Activated T-cell treated with anti-CD3 and anti-CD28 coated beads, Interleukin-2, amount 50 U/mL, for 72 hours (primary cell): ENCODE data around the gene CCDC183. TPM values are rescaled to one million over a fixed set of nuclear protein-coding genes. Genes with fewer than 3 reads are reported as not detected.
A peak's percentile ranks its signal among the peaks of the same experiment; 100 is the strongest.

Experiments
- ATAC-seq, 2 donors: fragments of 150-1000 bp; cut with Tn5 transposase; replicated peaks in 1 of 2; 2 replicates each; pipeline ENCODE4 v1.10.0; 2021; ENCODE audit warnings: moderate library complexity in 2 of 2, mild to moderate bottlenecking in 1 of 2
- DNase-seq, 2 donors: peaks; one replicate each; pipeline ENCODE4 v3.0.0; 2021 to 2022; ENCODE audit warnings: mixed read lengths in 1 of 2
- H3K27ac Mint-ChIP-seq: one replicate; pipeline ENCODE4 v1.8.0; 2022; ENCODE audit warnings: mild to moderate bottlenecking, moderate library complexity, mixed read lengths
- H3K27me3 Mint-ChIP-seq: one replicate; pipeline ENCODE4 v1.8.0; 2022; ENCODE audit warnings: low read depth, mixed read lengths
- H3K36me3 Mint-ChIP-seq, 2 donors: one replicate each; pipeline ENCODE4 v1.8.0; 2022; ENCODE audit warnings: mixed read lengths in 2 of 2, mild to moderate bottlenecking in 1 of 2; ENCODE audit not compliant: insufficient read depth in 2 of 2
- H3K4me1 Mint-ChIP-seq: one replicate; pipeline ENCODE4 v1.8.0; 2022; ENCODE audit warnings: low read depth, mixed read lengths
- H3K4me3 Mint-ChIP-seq, 2 donors: one replicate each; pipeline ENCODE4 v1.8.0; 2022; ENCODE audit warnings: mild to moderate bottlenecking in 2 of 2, mixed read lengths in 2 of 2, moderate library complexity in 2 of 2
- H3K9me3 Mint-ChIP-seq, 2 donors: one replicate each; pipeline ENCODE4 v1.8.0; 2022; ENCODE audit warnings: mixed read lengths in 2 of 2
- total RNA-seq, 2 donors: library from RNA; stranded (reverse); gene quantifications; one replicate each; pipeline ENCODE4 v1.2.3, GENCODE V29; 2022

The CCDC183 gene
- under 1 TPM; 0.46 to 0.72 TPM for total RNA-seq

- Mint-ChIP-seq H3K9me3 (no peaks in the 10 kb centered on the region), H3K4me1 (peaks cover 35% of the 10 kb centered on the region), H3K27ac (no peak within 1 kb of the TSS), H3K36me3 (no peaks in the 10 kb centered on the region), H3K4me3 (no peak within 1 kb of the TSS), H3K27me3 (peaks cover 11% of the 10 kb centered on the region)
- DNase-seq = no peak
- ATAC-seq = no peak
These were observed at the start of gene CCDC183 for GRCh38 chr9:136796238-136796774. CCDC183 (plus strand) TSS chr9:136796338; CDS start chr9:136796398, 60 bp downstream.

- no peak for DNase-seq
- peaks cover 3 to 4% of the 10 kb centered on the region in 2 donors for H3K9me3 Mint-ChIP-seq
- H3K36me3 Mint-ChIP-seq = peaks cover 4 to 7% of the 10 kb centered on the region in 2 donors
- H3K27me3 Mint-ChIP-seq = peaks cover 9% of the 10 kb centered on the region
- no peak overlapping the region for H3K4me3 Mint-ChIP-seq
- no peak overlapping the region for H3K27ac Mint-ChIP-seq
- ATAC-seq = no peak
- H3K4me1 Mint-ChIP-seq = peaks cover 33% of the 10 kb centered on the region
These were observed 49.5 kb upstream of the CCDC183 start for GRCh38 chr9:136746621-136747020.

DNA sequence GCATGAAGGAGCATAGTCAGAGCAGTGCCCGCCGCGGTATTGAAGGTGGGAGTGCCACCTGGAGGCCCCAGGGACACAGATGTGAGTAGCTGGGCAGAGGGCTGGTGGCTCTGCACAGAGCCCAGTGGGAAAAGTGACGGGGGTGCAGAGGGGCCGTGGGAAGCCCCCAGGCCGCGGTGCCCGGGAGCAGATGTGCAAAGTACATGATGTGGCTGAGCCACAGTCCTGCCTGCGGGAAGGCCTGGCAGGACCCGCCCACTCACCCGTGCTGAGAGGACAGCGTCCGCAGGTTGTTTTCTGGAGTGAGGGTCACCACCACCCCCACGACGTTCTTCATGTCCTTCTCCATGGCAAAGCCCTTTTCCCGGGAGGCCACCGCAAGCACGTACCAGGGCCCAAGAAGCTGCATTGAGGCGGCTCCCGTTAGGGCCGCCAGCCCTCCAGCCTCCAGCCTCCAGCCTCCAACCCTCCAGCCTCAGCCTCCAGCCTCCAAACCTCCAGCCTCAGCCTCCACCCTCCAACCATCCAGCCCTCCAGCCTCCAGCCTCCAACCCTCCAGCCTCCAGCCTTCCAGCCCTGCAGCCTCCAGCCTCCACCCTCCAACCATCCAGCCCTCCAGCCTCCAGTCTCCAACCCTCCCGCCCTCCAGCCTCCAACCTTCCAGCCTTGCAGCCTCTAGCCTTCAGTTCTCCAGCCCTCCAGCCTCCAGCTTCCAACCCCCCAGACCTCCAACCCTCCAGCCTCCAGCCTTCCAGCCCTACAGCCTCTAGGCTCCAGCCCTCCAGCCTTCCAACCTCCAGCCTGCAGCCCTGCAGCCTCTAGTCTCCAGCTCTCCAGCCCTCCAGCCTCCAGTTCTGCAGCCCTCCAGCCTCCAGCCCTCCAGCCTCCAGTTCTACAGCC is 48.7 kb upstream of the CCDC183 start:
- DNase-seq = no peak
- ATAC-seq = no peak
- H3K4me1 Mint-ChIP-seq = peaks cover 25% of the 10 kb centered on the region
- H3K27me3 Mint-ChIP-seq = peaks cover 14% of the 10 kb centered on the region
- no peak overlapping the region for H3K27ac Mint-ChIP-seq
- peaks cover 8 to 15% of the 10 kb centered on the region in 2 donors for H3K36me3 Mint-ChIP-seq
- no peak overlapping the region for H3K4me3 Mint-ChIP-seq
- peaks cover 9 to 11% of the 10 kb centered on the region in 2 donors for H3K9me3 Mint-ChIP-seq

DNA sequence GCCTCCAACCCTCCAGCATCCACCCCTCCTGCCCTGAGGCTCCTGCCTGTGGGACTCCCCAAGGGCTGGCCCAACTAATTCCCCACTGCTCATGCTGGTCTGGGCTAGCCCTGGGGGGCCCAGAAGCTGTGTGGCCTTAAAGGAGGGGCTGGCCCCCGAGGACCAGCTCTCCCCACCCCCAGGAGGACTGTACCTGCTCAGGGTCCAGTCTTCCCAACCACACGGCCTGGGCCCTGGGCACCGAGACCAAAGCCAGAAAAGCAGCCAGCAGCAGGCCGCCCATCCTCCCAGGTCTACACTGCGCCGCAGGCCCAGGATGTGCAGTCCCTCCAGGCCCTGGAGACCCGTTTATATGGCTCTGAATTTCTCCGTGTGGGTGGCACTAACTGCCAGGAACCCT is 47.9 kb upstream of the CCDC183 start, which contains the start of gene LCN6:
TSS of gene LCN6 (minus strand) at position 325 of the 400 bp plus-strand sequence. CDS start at position 283, 42 bp downstream.
- H3K36me3 Mint-ChIP-seq = peaks cover 11 to 22% of the 10 kb centered on the region in 2 donors
- DNase-seq = no peak
- no peak for ATAC-seq
- no peak within 1 kb of the TSS for H3K27ac Mint-ChIP-seq
- peaks cover 22% of the 10 kb centered on the region for H3K4me1 Mint-ChIP-seq
- peaks cover 19% of the 10 kb centered on the region for H3K27me3 Mint-ChIP-seq
- H3K9me3 Mint-ChIP-seq = peaks cover 12 to 14% of the 10 kb centered on the region in 2 donors
- H3K4me3 Mint-ChIP-seq = no peak within 1 kb of the TSS

DNA sequence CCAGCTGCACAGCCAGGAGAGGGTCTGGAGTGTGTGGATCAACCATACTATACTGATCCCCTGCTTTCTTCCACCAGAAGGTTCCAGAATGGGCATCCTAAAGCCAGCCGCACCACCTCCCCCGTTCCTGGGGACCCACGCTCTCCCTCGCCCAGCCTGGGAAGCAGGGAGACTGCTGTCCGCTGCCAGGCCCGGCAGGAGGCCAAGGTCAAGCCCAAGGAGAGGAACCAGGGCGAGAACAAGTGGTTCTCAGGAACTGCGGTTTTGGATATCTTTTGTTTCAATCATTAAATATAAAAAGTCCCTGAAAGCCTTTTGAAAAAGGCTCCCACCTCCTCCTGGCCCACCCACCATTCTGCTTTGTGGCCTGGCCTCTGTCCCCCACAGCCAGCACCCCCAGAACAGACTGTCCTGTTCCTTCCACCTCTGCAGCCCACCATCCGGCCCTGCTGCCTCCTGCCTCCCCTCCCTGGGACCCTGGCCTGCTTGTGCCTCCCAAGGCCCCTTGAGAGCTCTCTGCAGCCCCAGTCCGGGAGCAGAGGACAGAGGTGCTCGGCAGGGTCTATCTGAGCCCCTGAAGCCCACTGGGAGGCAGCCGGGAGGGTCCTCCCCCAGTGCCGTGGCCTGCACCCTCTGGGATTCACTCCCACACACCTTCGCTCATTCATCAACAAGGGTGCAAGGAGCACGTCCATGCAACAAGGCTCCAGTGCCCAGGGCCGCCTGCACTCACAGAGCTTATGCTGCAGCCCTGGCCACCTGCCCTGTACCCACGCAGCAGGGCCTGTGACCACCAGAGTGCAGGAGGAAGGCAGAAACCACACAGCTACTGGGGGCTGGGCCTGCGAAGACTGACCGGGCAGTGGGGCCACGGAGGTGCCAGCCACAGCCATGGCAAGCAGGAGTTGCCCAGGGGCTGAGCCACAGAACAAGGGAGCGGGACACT is 47.2 kb upstream of the CCDC183 start:
- H3K27me3 Mint-ChIP-seq = peaks cover 19% of the 10 kb centered on the region
- DNase-seq = no peak
- ATAC-seq = no peak
- no peak overlapping the region for H3K27ac Mint-ChIP-seq
- peaks cover 22% of the 10 kb centered on the region for H3K4me1 Mint-ChIP-seq
- no peak overlapping the region for H3K4me3 Mint-ChIP-seq
- H3K9me3 Mint-ChIP-seq = peaks cover 12 to 14% of the 10 kb centered on the region in 2 donors
- H3K36me3 Mint-ChIP-seq = peaks cover 11 to 22% of the 10 kb centered on the region in 2 donors

DNA sequence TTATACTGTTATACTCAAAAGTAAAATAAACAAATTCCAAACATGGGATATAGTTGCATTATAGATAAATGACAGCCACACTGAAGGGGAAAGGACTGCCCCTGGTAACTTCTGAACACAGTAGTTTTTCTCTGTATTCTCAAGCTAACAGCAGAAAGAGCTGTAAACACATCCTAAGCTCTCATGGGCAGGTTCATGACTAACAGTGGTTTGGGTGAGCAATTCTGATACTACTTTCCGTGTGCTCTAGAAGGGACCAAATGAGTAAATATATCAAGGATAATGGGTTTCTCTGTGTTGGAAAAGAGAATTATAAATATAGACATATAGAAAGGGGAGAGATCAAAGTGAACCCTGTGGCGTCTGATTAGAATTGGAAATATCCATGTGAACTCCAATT is 45.6 kb upstream of the CCDC183 start:
- Mint-ChIP-seq H3K4me3 (peak overlapping the region in 1 of 2 donors; percentile 25), H3K27me3 (peaks cover 19% of the 10 kb centered on the region), H3K27ac (peak overlapping the region; percentile 45), H3K9me3 (peaks cover 14% of the 10 kb centered on the region in 2 donors), H3K4me1 (peaks cover 22% of the 10 kb centered on the region), H3K36me3 (peaks cover 13 to 24% of the 10 kb centered on the region in 2 donors)
- DNase-seq (no peak), ATAC-seq (peak; percentile 96 to 97)

DNA sequence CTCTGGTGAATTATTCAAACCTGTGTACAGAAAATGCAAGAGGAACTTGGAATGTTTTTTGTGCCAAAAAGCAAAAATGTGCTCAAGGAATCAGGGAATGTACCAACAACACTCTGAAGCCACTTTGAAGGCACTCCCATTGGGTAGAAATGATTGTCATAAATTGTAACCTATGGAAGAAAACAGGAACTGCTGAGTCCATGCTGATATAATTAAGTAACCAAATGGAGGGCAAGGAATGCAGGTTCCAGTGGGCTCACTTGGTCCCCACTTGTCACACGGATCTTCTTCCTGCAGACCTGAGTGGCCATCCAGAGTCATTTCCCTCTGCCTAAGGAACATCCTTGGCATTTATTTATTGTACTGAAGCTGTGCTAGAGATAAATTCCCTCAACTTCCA is 44.9 kb upstream of the CCDC183 start:
- H3K9me3 Mint-ChIP-seq = peaks cover 14 to 21% of the 10 kb centered on the region in 2 donors
- peaks cover 22% of the 10 kb centered on the region for H3K4me1 Mint-ChIP-seq
- no peak overlapping the region for H3K27ac Mint-ChIP-seq
- H3K4me3 Mint-ChIP-seq = no peak overlapping the region
- peaks cover 24% of the 10 kb centered on the region for H3K27me3 Mint-ChIP-seq
- no peak for DNase-seq
- peaks cover 20 to 29% of the 10 kb centered on the region in 2 donors for H3K36me3 Mint-ChIP-seq
- ATAC-seq = no peak

DNA sequence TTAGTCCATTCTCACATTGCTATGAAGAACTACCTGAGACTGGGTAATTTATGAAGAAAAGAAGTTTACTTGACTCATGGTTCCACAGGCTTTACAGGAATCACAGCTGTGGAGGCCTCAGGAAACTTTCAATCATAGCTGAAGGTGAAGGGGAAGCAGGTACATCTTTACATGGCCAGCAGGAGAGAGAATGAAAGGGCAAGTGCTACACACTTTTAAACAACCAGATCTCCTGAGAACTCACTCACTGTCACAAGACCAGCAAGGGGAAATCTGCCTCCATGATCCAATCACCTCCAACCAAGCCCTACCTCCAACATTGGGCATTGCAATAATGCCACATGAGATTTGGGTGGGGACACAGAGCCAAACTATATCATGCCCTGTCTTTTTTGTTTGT is 44.3 kb upstream of the CCDC183 start:
- ATAC-seq = no peak
- Mint-ChIP-seq H3K27ac (no peak overlapping the region), H3K27me3 (peaks cover 26% of the 10 kb centered on the region), H3K4me3 (no peak overlapping the region), H3K36me3 (peaks cover 20 to 30% of the 10 kb centered on the region in 2 donors), H3K4me1 (peaks cover 22% of the 10 kb centered on the region), H3K9me3 (peaks cover 14 to 22% of the 10 kb centered on the region in 2 donors)
- no peak for DNase-seq

- Mint-ChIP-seq H3K27me3 (peaks cover 19% of the 10 kb centered on the region), H3K9me3 (peaks cover 14 to 22% of the 10 kb centered on the region in 2 donors), H3K4me1 (peaks cover 22% of the 10 kb centered on the region), H3K36me3 (peaks cover 20 to 30% of the 10 kb centered on the region in 2 donors), H3K4me3 (no peak overlapping the region), H3K27ac (no peak overlapping the region)
- ATAC-seq (no peak), DNase-seq (no peak)
These were observed 42.6 kb upstream of the CCDC183 start for GRCh38 chr9:136753371-136754058.

GRCh38 chr9:136754059-136754572 is 42.0 kb upstream of the CCDC183 start:
- no peak overlapping the region for H3K27ac Mint-ChIP-seq
- H3K9me3 Mint-ChIP-seq = peaks cover 14 to 22% of the 10 kb centered on the region in 2 donors
- H3K36me3 Mint-ChIP-seq = peaks cover 20 to 30% of the 10 kb centered on the region in 2 donors
- DNase-seq (no peak), ATAC-seq (no peak)
- H3K4me1 Mint-ChIP-seq = peaks cover 22% of the 10 kb centered on the region
- peaks cover 16% of the 10 kb centered on the region for H3K27me3 Mint-ChIP-seq
- H3K4me3 Mint-ChIP-seq = no peak overlapping the region

GRCh38 chr9:136754626-136755301 is 41.4 kb upstream of the CCDC183 start:
- Mint-ChIP-seq H3K36me3 (peaks cover 20 to 30% of the 10 kb centered on the region in 2 donors), H3K9me3 (peaks cover 14 to 22% of the 10 kb centered on the region in 2 donors), H3K4me1 (peaks cover 15% of the 10 kb centered on the region), H3K27ac (no peak overlapping the region), H3K27me3 (peaks cover 16% of the 10 kb centered on the region), H3K4me3 (no peak overlapping the region)
- ATAC-seq = no peak
- DNase-seq = no peak
